K562 (cell line): Measurements from ENCODE around the gene TP53BP2. TPM values are rescaled to one million over a fixed set of nuclear protein-coding genes. Genes with fewer than 3 reads are reported as not detected.

Experiments
- ATAC-seq: fragments of 200-7000 bp; cut with Tn5 transposase; 3 replicates; pipeline ENCODE4 v1.9.1; 2020; ENCODE audit warnings: moderate library complexity
- BruUV-seq: library from RNA; stranded (reverse); fragments of 400-500 nt; replicated peaks from 2 replicates; lab custom pipeline; 2021; lab: Mats Ljungman, UMichigan
- CTCF ChIA-PET: fragments of 300-600 bp; formaldehyde crosslinking; extraction: SDS; loops from one replicate; lab custom pipeline; 2021; ENCODE audit warnings: low intra/inter-chr PET ratio; lab: Yijun Ruan, JAX
- POLR2A ChIA-PET: fragments of 300-600, 350-650 bp; sonication (Branson Sonifier 250); formaldehyde crosslinking; extraction: SDS; loops from one replicate; lab custom pipeline; 2021; ENCODE audit warnings: antibody characterized with exemption, inconsistent platforms; lab: Yijun Ruan, JAX
- DNase-seq, 4 experiments: peaks; one replicate each; pipeline versions ENCODE4 v3.0.0 to v3.0.0-alpha.2; 2011 to 2018; ENCODE audit warnings: low spot score in 3 of 4, mixed read lengths in 3 of 4; ENCODE audit errors: extremely low read depth in 1 of 4
- FAIRE-seq: peaks from 2 replicates; lab custom pipeline; 2011; peaks lifted over from hg19 to GRCh38; lab: Jason Lieb, UNC
- H2AFZ ChIP-seq: 2 replicates; pipeline ENCODE4 v1.6.0; 2011; ENCODE audit warnings: low read depth, low read length, control low read depth, inconsistent platforms
- H3K27ac ChIP-seq: fragments of 200-600 bp; 3 replicates; pipeline ENCODE4 v1.8.0; 2011; ENCODE audit warnings: low read depth, mild to moderate bottlenecking, control low read depth, inconsistent platforms, low read length, moderate library complexity, mixed read lengths; ENCODE audit errors: extremely low read depth
- H3K27me3 ChIP-seq, 2 experiments: fragments of 300-600 bp in 1 of 2; 2 replicates in 1 of 2; 3 replicates in 1 of 2; pipeline versions ENCODE4 v1.6.0 to v1.8.0; 2011; ENCODE audit warnings: inconsistent platforms in 2 of 2, low read length in 2 of 2, mild to moderate bottlenecking in 1 of 2, mixed read lengths in 1 of 2, moderate library complexity in 1 of 2; ENCODE audit not compliant: control insufficient read depth in 2 of 2, insufficient read depth in 2 of 2
- H3K36me3 ChIP-seq: fragments of 300-600 bp; 3 replicates; pipeline ENCODE4 v1.8.0; 2011; ENCODE audit warnings: mild to moderate bottlenecking, low read length, inconsistent platforms; ENCODE audit not compliant: control insufficient read depth, insufficient read depth
- H3K4me1 ChIP-seq, 2 experiments: fragments of 200-600 bp in 1 of 2; replicated peaks in 1 of 2; 2 replicates in 1 of 2; 3 replicates in 1 of 2; pipeline versions ENCODE4 v1.5.1 to v1.8.0; 2011; ENCODE audit warnings: inconsistent platforms in 2 of 2, low read length in 2 of 2, mild to moderate bottlenecking in 1 of 2, mixed read lengths in 1 of 2, moderate library complexity in 1 of 2; ENCODE audit not compliant: control insufficient read depth in 2 of 2, insufficient read depth in 2 of 2
- H3K4me2 ChIP-seq: 2 replicates; pipeline ENCODE4 v1.6.1; 2011; ENCODE audit warnings: low read length, control low read depth, inconsistent platforms, mixed read lengths; ENCODE audit not compliant: insufficient read depth
- H3K4me3 ChIP-seq: fragments of 200-600 bp; sonication (generic), shearing (Covaris generic); 2 replicates; pipeline ENCODE4 v1.5.1; 2016; ENCODE audit warnings: control low read depth, inconsistent platforms
- H3K79me2 ChIP-seq: fragments of 200-600 bp; 3 replicates; pipeline ENCODE4 v1.8.0; 2011; ENCODE audit warnings: low read length, inconsistent platforms; ENCODE audit not compliant: control insufficient read depth, insufficient read depth
- H3K9ac ChIP-seq, 2 experiments: 2 replicates each; pipeline versions ENCODE4 v1.6.0 to v1.6.1; 2011; ENCODE audit warnings: low read depth in 2 of 2, low read length in 2 of 2, control low read depth in 1 of 2, inconsistent platforms in 1 of 2, mild to moderate bottlenecking in 1 of 2, mixed read lengths in 1 of 2; ENCODE audit not compliant: insufficient read depth in 1 of 2
- H3K9me1 ChIP-seq: one replicate; pipeline ENCODE4 v1.6.0; 2011; ENCODE audit warnings: inconsistent platforms, mild to moderate bottlenecking, low read length, moderate library complexity; ENCODE audit not compliant: control insufficient read depth, insufficient read depth
- H3K9me3 ChIP-seq: replicated peaks from 2 replicates; pipeline ENCODE4 v1.5.1; 2011; ENCODE audit warnings: low read depth, low read length, inconsistent platforms; ENCODE audit not compliant: control insufficient read depth, insufficient read depth
- H4K20me1 ChIP-seq: replicated peaks from 2 replicates; pipeline ENCODE4 v1.6.1; 2011; ENCODE audit warnings: low read length, inconsistent platforms, mixed read lengths; ENCODE audit not compliant: control insufficient read depth, insufficient read depth
- ELF2 ChIP-seq: fragments of 250-450 bp; sonication (Bioruptor Pico); IDR thresholded peaks from 2 replicates; pipeline ENCODE4 v1.5.0; 2021; ENCODE audit warnings: mild to moderate bottlenecking
- FIP1L1 ChIP-seq: fragments of 200-400 bp; formaldehyde crosslinking; IDR thresholded peaks from 2 replicates; pipeline ENCODE4 v1.6.1; 2018; ENCODE audit warnings: mild to moderate bottlenecking, low read depth, low read length; ENCODE audit not compliant: poor library complexity, severe bottlenecking
- POLR2A ChIP-seq: fragments of 450-650 bp; conservative IDR thresholded peaks from 2 replicates; pipeline ENCODE4 v1.6.1; 2016
- SIRT6 ChIP-seq: IDR thresholded peaks from one replicate; pipeline ENCODE4 v1.6.1; 2012; ENCODE audit warnings: low read depth, mild to moderate bottlenecking, control low read depth, inconsistent platforms, low read length, moderate library complexity
- SMAD3 ChIP-seq: fragments of 450-650 bp; formaldehyde crosslinking; conservative IDR thresholded peaks from 2 replicates; pipeline ENCODE4 v1.4.0; 2020; ENCODE audit warnings: mild to moderate bottlenecking
- SREBF1 ChIP-seq: fragments of 150-350 bp; IDR thresholded peaks from 2 replicates; pipeline ENCODE4 v1.6.1; 2014; ENCODE audit warnings: antibody characterized with exemption, low read depth, low read length, borderline replicate concordance
- TAF7 ChIP-seq: fragments of 450-650 bp; IDR thresholded peaks from 2 replicates; pipeline ENCODE4 v1.6.1; 2016; ENCODE audit warnings: missing genetic modification characterization, missing compliant biosample characterization
- ZNF263 ChIP-seq: sonication (generic); formaldehyde crosslinking; IDR thresholded peaks from 2 replicates; pipeline ENCODE4 v1.8.0; 2022; ENCODE audit warnings: mild to moderate bottlenecking, missing genetic modification reagents, borderline replicate concordance
- WGBS: fragments of 100-300 bp; shearing (Covaris generic); methylation state at CpG from one replicate; pipeline ENCODE4 v1.1.6; 2016; ENCODE audit warnings: low coverage, mixed read lengths; ENCODE audit not compliant: insufficient coverage; ENCODE audit errors: missing lambda C conversion rate; 5-methylcytosine and 5-hydroxymethylcytosine counted together
- in situ Hi-C: fragments of 300-500 bp; cut with MboI; formaldehyde crosslinking; loops from 4 replicates; pipeline ENCODE4 v1.15.0; 2018; ENCODE audit warnings: inconsistent platforms, mixed read lengths
- intact Hi-C: fragments of 100-400 bp; cut with micrococcal nuclease; formaldehyde crosslinking; loops from 2 replicates; pipeline ENCODE4 v1.14.2; 2022
- polyA plus RNA-seq, 8 experiments: library from polyadenylated mRNA; depleted of rRNA in 4 of 8; stranded (reverse) in 5 of 8; unstranded in 3 of 8; fragments of >200 nt; fragmentation: Nextera tagmentation in 2 of 8; fragmentation: Illumina TruSeq in 1 of 8; extraction: Ambion mirVana in 2 of 8; extraction: Trizol in 1 of 8; gene quantifications; 2 replicates each; pipeline versions ENCODE4 v1.2.1 to v1.2.3, GENCODE V29; 2011 to 2014; ENCODE audit warnings: inconsistent platforms in 1 of 8, missing spikeins in 1 of 8
- total RNA-seq, 7 experiments: library from RNA; depleted of rRNA in 6 of 7; stranded (reverse); fragments of >200 nt in 6 of 7; fragmentation: Illumina TruSeq in 2 of 7; extraction: Trizol in 2 of 7; gene quantifications; 2 replicates each; pipeline versions ENCODE4 v1.2.1 to v1.2.3, GENCODE V29; 2011 to 2021; ENCODE audit warnings: low replicate concordance in 1 of 7
- TF ChIP-seq, protein P1 (sequence below), 2 experiments: fragments of 200-800 bp in 1 of 2; sonication (Bioruptor generic) in 1 of 2; sonication (generic) in 1 of 2; formaldehyde crosslinking in 1 of 2; IDR thresholded peaks in 1 of 2; conservative IDR thresholded peaks in 1 of 2; 2 replicates each; pipeline versions ENCODE4 v1.5.0 to v1.6.1; 2016 to 2020; ENCODE audit warnings: missing compliant biosample characterization in 1 of 2, missing genetic modification characterization in 1 of 2, missing genetic modification reagents in 1 of 2

The TP53BP2 gene
- total and polyA plus RNA-seq, 9 of the 15 experiments (the other 6 are each of a cell fraction or from before 2014, with no cell fraction given): 17.0 to 69.6 (median 40.1) TPM

DNA sequence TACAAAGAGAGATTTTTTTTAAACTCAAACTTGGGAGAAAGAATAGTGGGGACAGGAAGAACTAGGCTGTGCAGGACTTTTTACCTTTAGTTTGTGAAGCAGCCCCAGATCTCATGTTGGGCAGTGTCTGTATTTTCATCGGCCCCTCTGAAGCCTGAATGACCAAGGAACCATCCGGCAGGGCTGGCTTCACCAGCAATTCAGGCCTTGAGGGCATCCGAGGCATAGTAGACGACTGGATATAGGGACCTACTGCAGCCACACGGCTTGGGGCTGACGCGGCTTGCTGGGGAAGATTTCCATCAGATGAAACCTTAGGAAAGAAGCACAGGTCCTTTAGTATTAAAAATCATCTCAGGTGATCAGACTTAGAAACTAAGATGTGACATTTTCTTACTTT is 43.7 kb downstream of the TP53BP2 start:
- WGBS: 94% methylated on average over 7 of the region's 7 CpGs
- Histone ChIP-seq H3K4me2 (no peak overlapping the region), H3K9me3 (no peaks in the 10 kb centered on the region), H2AFZ (no peak overlapping the region), H3K9me1 (no peaks in the 10 kb centered on the region), H4K20me1 (no peaks in the 10 kb centered on the region), H3K9ac (peak overlapping the region in 1 of 2 experiments; percentile 63; a peak in 1 of 4 replicates), H3K79me2 (no peaks in the 10 kb centered on the region), H3K27ac (no peak overlapping the region), H3K36me3 (peaks cover 91% of the 10 kb centered on the region), H3K4me3 (no peak overlapping the region), H3K27me3 (no peaks in the 10 kb centered on the region), H3K4me1 (no peaks in the 10 kb centered on the region)
- BruUV-seq: no TSS peak
- no peak for FAIRE-seq
- ATAC-seq: no peak
- TF ChIP-seq, protein P1, sequence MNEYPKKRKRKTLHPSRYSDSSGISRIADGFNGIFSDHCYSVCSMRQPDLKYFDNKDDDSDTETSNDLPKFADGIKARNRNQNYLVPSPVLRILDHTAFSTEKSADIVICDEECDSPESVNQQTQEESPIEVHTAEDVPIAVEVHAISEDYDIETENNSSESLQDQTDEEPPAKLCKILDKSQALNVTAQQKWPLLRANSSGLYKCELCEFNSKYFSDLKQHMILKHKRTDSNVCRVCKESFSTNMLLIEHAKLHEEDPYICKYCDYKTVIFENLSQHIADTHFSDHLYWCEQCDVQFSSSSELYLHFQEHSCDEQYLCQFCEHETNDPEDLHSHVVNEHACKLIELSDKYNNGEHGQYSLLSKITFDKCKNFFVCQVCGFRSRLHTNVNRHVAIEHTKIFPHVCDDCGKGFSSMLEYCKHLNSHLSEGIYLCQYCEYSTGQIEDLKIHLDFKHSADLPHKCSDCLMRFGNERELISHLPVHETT (CRISPR knock-in tag; conservative IDR thresholded peaks at IDR 0.05 in 1 of 2, IDR thresholded peaks at IDR 0.05 in 1 of 2): no peak
- TF ChIP-seq SIRT6 (no peak), ZNF263 (CRISPR knock-in tag) (no peak), POLR2A (no peak), FIP1L1 (no peak), SREBF1 (no peak), ELF2 (CRISPR knock-in tag) (no peak), TAF7 (tag) (no peak), SMAD3 (CRISPR knock-in tag) (no peak)
- no peak for DNase-seq
- in situ Hi-C loops: no loop called here
- ChIA-PET CTCF (interaction anchor here (0.9 kb wide), 1 partner anchor 10 kb away, joined by 4 read pairs; no protein-coding TSS in a partner anchor), POLR2A (interaction anchor here (0.7 to 2.1 kb wide), 4 partner anchors 13 to 44 kb away, joined by 3 to 11 read pairs (median 4); partner anchors contain the start of gene TP53BP2)
- intact Hi-C loops: no loop called here
